ENCODE results near the gene PLEKHG4.

Gene PLEKHG4, protein sequence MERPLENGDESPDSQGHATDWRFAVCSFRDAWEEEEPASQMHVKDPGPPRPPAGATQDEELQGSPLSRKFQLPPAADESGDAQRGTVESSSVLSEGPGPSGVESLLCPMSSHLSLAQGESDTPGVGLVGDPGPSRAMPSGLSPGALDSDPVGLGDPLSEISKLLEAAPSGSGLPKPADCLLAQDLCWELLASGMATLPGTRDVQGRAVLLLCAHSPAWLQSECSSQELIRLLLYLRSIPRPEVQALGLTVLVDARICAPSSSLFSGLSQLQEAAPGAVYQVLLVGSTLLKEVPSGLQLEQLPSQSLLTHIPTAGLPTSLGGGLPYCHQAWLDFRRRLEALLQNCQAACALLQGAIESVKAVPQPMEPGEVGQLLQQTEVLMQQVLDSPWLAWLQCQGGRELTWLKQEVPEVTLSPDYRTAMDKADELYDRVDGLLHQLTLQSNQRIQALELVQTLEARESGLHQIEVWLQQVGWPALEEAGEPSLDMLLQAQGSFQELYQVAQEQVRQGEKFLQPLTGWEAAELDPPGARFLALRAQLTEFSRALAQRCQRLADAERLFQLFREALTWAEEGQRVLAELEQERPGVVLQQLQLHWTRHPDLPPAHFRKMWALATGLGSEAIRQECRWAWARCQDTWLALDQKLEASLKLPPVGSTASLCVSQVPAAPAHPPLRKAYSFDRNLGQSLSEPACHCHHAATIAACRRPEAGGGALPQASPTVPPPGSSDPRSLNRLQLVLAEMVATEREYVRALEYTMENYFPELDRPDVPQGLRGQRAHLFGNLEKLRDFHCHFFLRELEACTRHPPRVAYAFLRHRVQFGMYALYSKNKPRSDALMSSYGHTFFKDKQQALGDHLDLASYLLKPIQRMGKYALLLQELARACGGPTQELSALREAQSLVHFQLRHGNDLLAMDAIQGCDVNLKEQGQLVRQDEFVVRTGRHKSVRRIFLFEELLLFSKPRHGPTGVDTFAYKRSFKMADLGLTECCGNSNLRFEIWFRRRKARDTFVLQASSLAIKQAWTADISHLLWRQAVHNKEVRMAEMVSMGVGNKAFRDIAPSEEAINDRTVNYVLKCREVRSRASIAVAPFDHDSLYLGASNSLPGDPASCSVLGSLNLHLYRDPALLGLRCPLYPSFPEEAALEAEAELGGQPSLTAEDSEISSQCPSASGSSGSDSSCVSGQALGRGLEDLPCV

DNA sequence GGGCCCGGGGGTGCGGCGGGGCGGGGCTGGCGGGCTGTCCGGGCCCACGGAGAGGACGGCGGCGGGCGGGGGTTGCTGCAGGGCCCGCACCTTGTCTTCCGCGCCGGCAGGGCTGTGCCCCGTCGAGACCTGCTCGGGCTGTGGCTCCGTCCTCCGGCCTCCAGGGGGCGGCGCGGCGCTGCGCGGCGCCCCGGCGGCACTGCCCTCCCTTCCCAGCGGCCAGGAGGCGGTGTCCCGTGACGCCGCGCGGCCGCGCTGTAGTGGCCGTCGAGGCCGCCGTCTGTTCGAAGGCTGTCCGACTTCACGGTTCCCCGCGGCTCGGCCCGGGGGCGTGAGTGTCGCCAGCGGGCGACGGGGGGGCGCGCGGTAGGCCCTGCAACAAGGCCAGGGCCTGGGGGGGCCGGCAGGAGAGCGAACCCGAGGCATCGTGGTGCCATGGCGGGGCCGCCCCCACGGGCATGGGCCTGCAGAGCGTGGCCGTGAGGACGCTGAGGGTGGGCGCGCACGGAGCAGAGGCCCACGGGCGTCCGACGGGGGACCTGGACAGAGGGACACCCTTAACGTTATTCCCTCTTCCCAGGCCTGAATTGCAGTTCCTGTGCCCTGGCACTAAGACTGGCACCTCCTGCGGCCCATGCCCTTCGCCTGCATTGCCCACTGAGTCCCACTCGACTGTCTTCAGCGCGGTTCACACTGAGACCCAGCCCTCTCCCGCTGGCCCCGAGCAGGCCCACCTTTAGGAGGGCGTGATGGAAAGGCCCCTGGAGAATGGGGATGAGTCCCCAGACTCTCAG lies at the start of gene PLEKHG4:
Gene PLEKHG4, plus strand, starts transcription at position 237 of the 794 bp plus-strand sequence. Its CDS starts 513 bp downstream, at position 750.
- DNase-seq (ENCODE audit: low read depth) = peak; percentile 72

DNA sequence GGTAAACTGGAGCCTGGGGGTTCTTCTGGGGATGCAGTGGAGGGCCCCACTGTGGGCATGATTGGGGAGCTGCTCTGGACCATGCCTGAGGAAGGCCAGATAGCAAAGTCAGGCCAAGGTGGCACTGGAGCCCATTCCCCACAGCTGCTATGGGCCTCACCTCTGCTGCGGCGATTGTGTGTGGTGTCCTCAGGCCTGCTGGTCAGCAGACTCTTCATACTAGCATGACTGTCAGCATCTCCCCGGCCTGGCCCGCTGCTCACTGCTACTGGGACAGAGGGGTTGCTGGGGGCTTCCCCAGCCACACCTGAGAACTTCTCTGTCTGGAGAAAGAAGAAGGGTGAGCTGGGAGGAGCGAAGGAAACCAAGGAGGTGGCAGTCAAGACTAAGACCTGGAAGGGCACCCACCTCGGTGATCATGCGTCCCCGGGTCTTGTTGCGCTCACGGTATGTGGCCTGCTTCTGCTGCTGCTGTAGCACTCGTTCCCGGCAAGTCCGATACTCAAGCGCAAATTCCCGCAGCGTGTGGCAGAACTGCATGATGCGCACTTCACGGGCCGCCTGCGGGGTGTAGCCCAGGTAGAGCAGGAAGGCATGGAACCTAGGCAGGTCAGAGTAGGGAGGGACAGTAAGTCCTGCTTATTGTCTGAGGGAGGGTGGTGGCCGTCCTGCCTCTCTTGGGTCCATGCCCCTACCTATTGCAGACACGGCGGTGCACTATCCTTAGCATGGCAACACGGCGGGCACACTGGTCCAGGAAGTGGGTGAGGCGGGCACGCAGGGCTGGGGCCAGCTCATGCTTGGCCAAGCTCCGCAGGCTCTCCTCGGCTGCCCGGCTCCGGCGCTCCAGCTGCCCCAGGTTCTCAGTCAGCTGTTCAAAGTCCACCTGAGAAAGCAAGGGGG lies 49.2 kb upstream of the PLEKHG4 start:
- no peak for DNase-seq (ENCODE audit: low read depth)

DNA sequence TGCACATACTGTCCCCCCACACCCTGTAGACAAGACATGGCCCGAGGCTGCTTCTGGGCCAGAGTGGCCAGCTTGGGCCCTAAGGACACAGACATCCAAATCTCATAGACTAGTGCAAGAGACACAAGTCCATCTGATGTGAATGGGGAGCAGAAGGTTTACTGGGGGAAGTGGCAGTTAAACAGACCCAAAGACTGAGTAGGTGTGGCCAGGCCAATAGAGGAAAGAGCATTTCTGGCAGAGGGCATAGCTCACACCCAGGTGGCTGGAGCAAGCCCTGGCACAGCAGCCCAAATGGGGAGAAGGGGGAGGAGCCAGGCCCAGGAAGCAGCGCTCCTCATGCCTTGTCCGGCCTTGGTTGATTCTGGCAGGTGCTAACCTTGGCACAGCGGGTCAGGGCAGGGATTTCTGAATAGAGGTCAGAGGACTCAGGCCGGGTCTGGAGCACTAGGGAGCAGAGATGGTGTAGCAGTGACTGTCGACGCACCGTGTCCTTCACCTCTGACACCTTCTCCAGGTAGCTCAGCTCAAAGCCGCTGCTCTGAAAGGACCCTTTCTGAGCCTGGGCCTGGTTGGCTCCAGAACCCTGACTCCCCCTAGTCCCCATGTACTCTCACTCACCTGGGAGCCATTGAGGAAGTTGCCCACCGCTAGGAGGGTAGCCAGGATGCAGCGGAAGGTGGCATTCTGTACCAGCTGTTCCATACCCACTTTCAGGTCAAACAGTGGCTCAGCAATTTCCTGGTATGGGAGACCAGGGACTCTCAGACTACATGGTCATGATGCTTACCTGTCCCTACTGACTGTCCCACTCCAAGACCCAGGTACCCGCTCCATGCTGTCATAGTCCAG lies 48.3 kb upstream of the PLEKHG4 start:
- DNase-seq (ENCODE audit: low read depth) = no peak

DNA sequence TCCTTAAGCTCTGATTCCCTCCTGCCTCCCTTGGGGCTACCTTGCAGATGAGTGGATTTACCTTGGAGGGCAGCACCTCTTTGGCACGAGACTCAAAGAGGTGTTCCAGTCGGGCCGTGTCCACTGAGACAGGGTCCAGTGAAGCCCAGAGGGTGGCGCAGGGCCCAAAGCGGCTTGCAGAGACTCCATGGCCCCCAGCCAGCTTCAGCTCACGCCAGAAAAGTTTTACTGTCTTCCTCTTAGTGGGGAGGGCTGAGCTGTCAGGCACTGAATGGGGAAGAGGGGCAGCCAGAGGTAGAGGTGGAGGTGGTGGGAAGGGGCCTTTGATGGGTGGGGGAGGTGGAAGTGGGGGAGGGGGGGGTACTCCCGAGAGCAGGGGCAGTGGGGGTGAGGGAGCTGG lies 45.7 kb upstream of the PLEKHG4 start:
- no peak for DNase-seq (ENCODE audit: low read depth)

DNA sequence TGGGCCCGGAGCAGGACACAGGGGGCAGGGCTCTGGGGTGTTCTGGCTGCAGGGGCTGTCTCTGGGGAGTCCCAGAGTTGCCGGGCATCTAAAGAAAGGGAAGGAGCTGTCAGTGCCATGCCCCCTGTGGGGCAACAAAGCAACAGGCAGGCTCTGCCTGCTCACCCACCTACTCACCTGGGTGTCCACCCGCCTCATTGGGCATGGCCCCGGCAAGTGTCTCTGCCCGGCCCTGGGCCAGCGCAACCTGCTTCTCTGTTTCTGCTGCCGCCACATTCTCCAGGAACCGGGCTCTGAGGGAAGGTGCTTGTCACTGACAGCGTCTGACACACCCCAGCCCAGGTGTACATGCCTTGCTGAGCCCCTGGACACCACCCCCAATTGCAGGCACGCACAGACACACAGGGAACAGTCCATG lies 45.1 kb upstream of the PLEKHG4 start:
- no peak for DNase-seq (ENCODE audit: low read depth)

DNA sequence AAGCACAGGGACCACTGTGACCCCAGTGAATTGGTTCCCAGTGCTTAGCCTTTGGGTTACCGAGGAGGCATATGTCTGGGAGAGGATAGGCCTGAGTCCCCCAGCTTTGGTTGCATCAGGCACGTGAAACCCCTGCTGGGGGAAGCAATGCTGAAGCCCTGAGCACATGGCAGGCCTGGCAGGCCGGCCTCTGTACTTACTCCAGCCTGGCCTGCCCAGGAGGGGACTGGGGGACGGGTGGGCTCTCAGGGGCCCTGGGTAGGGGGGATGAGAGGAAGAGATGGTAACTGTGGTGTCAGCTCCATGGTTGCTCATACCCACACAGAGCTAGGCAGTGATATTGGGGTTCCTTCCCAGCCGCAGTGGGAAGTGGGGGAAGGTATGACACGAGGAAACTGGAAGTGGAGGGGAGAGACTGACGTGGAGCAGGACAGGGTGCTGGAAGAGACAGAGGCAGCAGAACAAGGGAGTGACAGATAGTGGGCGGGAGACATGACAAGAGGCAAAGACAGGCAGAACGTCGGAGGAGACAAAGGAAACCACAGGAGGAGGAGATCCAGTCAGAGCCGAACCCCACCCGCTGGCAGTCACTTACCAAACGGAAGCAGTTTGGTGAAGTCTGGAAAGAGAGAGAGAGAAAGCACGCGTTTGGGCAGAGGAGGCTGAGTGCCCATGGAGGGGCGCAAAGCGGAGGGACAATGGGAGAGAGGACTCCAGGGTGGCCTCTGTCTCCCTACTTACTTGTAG lies 43.3 kb upstream of the PLEKHG4 start:
- no peak for DNase-seq (ENCODE audit: low read depth)

DNA sequence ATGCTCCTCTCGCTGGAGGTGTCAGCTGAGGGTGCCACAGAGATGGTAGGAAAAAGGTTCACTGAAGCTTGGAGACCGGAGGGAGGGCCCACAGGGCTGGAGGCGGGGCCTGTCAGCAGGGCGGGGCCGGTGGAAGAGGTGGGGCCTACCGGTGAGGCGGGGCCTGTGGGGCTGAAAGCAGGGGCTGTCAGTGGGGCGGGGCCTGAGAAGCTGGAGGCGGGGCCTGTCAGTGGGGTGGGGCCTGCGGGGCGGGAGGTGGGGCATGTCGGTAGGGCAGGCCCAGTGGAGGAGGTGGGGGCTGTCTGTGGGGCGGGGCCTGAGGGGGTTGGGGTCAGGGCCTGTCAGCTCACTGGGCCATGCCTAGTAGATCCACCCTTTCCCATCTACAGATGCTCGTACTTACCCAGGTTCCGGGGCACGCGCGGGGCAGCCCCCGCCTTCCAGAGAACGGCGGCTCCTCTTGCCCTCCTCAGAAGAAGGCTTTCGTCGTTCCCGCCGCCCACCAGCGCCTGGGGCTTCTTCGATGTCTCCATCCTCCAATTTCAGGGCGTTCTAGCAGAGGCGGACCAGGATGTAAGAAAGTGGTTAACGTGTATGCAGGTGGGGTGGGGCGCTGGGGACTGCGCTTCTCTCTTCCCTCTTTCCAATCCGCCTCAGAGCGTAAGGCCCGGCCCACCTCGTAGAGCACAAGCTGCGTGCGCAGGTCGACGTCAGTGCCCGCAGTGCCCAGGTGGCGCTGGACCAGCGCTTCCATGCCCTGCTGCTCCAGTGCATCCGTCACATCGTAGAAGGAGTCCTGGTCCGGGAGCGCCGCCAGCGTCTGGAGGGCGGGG lies 42.6 kb upstream of the PLEKHG4 start:
- DNase-seq (ENCODE audit: low read depth) = peak; percentile 69

DNA sequence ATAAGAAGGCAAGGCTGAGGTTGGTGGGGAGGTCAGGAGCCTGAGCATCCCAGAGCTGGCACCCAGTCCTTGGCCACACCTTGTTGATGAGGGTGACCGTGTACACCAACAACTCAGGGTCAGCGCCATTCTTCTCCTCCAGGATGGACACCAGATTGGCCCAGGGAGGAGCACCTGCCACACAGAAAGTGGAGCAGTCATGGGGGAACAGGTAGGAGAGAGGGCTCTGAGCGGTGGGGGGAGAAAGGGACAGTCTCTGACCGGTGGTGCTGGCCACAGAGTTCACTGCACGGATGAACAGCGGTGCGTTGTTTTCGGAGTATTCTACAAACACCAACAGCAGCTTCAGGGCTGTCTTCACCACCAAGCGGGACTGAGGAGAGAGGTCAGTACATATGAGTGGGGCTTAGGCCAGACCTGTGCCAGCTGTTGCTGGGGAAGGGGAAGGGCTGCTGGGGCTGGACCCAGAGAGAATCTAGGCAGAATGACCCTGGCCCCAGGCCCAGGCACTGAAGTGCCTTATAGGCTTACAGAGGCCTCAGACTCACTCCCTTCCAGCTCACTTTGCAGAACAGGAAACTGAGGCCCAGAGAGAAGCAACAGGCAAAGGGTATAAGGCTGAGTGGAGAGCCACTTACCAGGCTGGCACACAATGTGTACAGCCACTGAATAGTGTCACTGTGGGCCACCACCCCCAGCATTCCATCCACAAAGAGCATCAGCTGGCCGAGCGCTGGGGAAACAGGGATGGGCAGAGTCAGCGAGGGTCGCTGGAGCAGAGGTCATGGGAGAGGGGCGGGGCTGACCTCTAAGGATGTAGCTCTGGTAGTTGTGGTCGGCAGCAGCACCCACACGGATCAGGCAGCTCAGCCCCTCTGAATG lies 41.7 kb upstream of the PLEKHG4 start:
- no peak for DNase-seq (ENCODE audit: low read depth)

DNA sequence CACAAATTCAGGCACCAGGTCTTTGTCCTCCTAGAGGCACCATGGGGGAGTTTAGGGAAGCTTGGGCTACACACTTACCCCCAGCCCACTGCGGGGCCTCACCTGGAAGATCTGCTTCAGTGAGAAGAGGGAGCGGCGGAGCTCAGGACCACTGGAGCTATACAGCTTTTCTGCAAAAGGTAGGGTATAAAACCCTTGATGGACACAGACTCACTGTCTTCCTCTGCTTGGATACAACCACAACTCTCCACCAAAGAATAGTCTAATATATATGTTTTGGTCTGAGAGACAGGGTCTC lies 41.1 kb upstream of the PLEKHG4 start:
- no peak for DNase-seq (ENCODE audit: low read depth)

DNA sequence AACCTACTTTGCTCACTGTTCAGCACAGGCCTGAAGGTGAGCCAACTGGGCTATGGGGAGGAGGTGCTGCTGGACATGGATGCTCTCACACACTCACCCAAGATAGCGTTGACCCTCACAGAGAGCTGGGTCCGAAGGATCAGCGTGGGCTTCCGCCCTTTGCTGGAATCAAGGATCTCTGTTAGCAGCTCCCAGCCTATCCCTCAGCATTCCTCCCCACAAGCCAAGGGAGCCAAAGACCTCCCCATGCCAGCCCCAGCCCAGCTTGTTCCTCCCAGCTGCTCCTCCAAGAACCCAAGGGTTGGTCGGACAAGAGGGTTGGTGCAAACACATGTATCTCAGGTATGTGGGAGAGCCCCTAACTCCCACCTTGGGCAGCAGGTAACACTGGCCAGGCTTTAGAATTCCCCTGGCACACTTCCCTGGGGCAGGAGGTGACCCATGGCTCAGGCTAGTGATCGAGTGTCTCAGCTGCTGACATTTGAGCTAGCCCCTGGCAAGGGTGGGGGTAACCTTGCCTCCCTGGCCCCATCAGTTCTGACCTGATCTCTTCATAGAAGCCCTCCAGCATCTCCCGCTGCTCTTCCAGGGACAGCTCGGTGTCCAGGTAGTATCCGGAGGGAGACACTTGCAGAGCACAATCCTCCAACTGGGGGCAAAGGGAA lies 40.4 kb upstream of the PLEKHG4 start:
- DNase-seq (ENCODE audit: low read depth) = no peak

DNA sequence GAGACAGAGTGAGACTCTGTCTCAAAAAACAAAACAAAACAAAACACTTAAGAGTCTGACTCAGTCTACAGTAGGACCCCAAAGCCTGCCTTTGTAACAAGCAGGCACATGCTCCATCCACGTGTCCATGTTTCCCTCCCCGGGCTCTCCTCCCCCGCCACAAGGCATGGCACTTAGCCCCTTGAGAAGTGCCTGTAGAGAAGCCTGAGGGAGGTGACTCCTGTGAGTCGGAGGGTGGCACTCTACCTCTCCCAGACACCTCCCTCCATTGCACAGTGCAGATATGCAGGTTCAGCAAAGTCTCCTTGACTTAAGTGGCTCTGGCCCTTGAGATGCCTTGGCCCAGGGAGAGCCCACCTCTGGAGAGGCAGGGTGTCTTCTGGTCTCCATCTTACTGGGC lies 38.8 kb upstream of the PLEKHG4 start:
- no peak for DNase-seq (ENCODE audit: low read depth)

DNA sequence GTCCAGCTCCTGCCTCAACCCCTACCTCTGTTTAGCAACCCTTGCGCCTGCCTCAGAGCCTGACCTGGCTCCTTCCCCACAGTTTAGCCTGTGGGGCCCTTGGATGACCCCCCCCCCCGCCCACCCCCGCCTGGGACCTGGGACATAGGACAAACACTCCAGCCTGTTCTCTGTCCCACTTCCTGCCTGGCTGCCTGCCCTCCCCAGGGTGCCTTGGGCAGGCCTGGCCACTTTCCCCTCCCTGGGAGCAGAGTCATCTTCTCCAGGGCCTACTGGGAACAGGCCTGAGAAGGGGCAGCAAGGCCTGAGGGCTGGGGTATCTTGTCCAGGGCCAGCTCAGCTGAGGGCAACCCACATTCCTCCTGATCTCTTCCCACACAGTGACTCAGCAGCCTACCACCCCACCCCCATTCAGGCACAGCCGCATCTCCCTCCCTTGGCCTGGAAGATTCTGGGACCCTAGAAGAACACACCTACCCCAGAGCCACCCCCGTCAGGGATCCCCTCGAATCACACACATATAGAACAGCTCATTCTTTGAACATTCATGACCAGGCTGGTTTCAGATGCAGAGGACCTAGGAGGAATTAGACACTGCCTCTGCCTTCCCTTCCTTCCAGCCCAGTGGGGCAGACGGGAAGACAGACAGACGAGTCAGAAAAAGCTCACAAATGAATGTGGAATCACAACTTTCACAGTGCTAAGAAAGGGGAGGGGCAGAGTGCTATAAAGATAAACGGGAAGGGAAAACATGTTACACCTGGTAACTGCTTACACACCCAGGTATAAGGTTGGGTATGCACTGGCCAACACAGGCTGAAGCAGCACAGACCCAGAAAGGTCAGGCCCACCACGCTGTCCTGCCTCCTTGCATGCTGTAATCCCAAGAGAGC lies 38.1 kb upstream of the PLEKHG4 start:
- DNase-seq (ENCODE audit: low read depth) = no peak

DNA sequence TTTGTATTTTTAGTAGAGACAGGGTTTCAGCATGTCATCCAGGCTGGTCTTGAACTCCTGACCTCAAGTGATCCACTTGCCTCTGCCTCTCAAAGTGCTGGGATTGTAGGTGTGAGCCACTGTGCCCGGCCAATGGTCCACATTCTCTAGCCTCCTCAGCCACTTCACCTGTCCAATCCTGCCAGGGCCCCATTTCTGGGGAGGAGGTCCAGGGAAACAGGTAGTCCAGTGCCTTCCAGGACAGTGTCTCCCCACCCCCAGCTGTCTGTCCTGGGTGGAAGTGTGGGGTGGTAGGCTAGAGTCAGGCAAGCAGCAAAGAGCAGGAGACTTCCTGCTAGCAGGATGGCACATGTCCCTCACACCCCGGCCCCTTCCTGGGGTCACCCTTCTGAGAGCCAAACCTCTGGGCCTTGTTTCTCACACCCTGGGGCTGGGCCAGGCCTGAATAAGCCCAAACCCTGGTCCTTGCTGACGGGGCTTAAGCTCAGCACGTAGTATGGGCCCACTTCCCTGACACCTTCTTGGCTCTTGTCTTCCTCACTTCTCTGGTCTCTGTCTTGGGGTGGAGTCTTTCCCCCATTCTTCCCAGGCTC lies 37.1 kb upstream of the PLEKHG4 start:
- DNase-seq (ENCODE audit: low read depth) = no peak

DNA sequence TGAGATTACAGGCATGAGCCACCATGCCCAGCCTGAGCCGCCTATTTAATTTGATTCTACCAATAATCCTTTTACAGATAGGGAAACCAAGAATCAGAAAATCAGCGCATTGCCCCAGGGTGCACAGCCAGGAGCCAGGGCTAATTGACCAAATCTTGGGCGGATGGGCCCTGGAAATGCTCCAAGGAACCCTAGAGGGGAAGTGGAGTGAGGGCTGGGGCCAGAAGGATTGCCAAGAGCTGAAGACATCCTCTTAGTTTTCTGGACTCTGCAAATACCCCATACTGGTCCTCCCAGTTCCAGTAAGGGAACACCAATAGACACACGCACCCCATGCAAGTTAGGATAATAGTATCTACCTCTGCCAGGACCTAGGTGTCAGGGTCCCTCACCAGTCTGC lies 35.9 kb upstream of the PLEKHG4 start:
- no peak for DNase-seq (ENCODE audit: low read depth)
